Body of pancreas (tissue), 4 donors: ENCODE measurements around the gene SIL1.

Experiments
- CTCF ChIP-seq, 7 experiments: fragments of 450-650 bp in 4 of 7; fragments of 200-600 bp in 3 of 7; sonication (generic) in 3 of 7; IDR thresholded peaks; one replicate each; pipeline ENCODE4 v1.5.1; 2016 to 2019; ENCODE audit warnings: antibody characterized with exemption in 7 of 7
- POLR2A ChIP-seq, 3 donors: fragments of 450-650 bp; IDR thresholded peaks; one replicate each; pipeline ENCODE4 v1.6.1; 2016; ENCODE audit warnings: antibody characterized with exemption in 3 of 3, mild to moderate bottlenecking in 2 of 3

- no peak for TF ChIP-seq CTCF (IDR thresholded peaks at IDR 0.05)
- no peak for TF ChIP-seq POLR2A (IDR thresholded peaks at IDR 0.05)
These were observed 271.9 kb downstream of the SIL1 start for GRCh38 chr5:138926257-138926656.
